ENCODE measurements around the gene ADAMTS13. TPM values are rescaled to one million over a fixed set of nuclear protein-coding genes. Genes with fewer than 3 reads are reported as not detected.

The ADAMTS13 gene
- total RNA-seq, 1 experiment from 2014 or later: 2.0 TPM

DNA sequence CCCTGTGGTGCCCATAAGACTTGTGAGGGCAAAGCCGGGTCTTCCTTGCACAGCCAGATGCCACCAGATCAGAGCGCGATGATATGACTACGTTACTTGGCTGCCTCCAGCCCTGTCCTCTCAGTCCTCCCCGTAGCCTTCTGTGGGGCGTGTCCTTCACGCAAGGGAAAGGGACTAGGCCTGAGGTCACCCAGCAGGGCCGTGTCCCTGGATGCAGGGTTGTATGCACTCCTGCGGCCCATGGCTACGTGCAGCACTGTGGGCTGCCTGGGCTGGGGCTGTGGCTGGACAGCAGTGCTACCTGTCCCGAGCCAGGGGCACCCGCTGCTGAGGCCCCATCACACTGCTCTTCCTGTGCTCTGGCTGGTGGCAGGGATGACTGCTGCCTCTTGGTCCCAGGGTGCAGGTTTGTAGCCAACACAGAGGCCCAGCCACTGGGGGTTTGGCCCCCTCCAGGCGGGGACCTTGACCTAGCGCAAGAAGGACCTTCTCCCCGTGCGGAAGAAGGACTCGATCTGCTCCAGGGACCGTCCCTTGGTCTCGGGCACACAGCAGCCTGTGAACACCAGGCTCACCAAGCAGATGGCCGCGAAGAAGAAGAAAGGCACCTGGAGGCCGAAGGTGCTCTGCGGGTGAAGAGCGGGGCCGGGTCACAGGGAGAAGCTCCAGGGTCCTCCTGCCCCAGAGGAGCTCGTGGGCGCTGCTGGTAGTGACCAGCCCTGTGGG, 49.5 kb downstream of the ADAMTS13 start:
- H3K36me3 ChIP-seq: no peaks in the 10 kb centered on the region
- H3K9me3 ChIP-seq: no peaks in the 10 kb centered on the region
- no peak for DNase-seq
- H3K4me3 ChIP-seq: no peak overlapping the region
- H3K27me3 ChIP-seq: no peaks in the 10 kb centered on the region

DNA sequence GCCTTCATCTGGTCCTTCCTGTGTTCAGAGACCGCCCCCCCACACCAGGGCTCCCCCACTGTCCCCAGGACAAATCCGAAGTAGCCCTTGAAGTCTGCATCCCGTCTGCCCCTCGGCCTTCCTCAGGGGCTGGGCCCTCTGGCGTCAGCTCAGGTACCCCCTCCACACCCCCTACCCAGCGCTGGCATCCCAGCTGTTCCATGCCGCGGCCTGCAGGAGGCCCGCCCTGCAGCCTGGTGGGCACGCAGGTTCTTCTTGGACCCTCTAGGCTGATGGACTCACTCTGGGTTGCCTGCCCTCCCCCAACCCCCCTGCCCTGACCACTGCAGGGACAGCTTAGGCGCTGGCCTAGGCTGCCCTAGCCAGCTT, 50.1 kb downstream of the ADAMTS13 start:
- H3K9me3 ChIP-seq: no peaks in the 10 kb centered on the region
- H3K4me3 ChIP-seq: no peak overlapping the region
- H3K36me3 ChIP-seq: no peaks in the 10 kb centered on the region
- no peaks in the 10 kb centered on the region for H3K27me3 ChIP-seq
- no peak for DNase-seq

DNA sequence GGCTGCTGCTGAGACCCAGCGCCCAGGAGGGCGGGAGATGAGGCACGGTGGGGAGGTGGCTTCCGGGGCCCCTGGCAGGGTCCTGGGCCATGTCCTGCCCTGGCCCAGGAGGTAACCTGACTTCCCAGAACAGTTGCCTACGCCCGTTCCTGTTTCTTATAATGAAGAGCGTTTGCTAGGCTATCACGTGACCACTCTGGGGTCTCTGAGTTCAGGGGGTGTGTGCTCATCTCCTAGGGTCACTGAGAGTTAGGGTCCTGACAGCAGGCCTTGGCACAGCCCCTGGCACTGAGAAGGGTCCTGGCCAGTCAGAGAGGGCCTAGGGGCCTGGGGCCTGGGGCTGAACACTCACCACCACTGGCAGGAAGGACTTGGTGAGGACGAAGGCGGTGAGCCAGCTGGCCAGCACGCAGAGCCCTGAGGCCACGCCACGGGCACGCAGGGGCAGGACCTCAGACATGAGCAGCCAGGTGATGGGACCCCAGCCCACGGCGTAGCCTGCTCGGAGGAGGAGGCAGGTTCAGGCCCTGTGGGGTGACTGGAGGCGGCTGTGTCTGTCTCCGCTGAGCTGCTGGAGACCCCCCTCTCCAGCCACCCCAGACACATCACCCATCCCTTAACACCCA, 50.7 kb downstream of the ADAMTS13 start:
- DNase-seq: no peak
- Histone ChIP-seq H3K4me3 (no peak overlapping the region), H3K36me3 (no peaks in the 10 kb centered on the region), H3K9me3 (no peaks in the 10 kb centered on the region), H3K27me3 (no peaks in the 10 kb centered on the region)

DNA sequence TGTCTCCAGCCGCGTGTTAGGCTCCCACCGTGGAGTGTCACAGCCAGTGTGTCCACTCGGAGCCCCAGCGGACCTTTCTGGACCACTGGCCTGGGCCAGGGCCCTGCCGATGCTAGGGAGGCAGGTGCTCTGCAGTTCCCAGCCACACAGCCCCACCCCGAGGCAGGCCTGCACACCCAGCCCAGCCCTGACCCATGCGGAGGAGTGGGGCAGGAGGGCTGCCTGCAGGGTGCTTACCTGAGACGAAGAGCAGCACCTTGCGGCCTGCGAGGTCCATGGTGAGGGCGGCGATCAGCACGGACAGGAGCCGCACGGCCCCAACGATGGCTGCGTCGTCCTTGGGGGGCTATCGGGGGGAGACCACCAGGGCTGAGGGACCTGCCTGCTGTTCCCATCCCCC, 51.6 kb downstream of the ADAMTS13 start:
- Histone ChIP-seq H3K27me3 (no peaks in the 10 kb centered on the region), H3K9me3 (no peaks in the 10 kb centered on the region), H3K36me3 (no peaks in the 10 kb centered on the region), H3K4me3 (no peak overlapping the region)
- no peak for DNase-seq

DNA sequence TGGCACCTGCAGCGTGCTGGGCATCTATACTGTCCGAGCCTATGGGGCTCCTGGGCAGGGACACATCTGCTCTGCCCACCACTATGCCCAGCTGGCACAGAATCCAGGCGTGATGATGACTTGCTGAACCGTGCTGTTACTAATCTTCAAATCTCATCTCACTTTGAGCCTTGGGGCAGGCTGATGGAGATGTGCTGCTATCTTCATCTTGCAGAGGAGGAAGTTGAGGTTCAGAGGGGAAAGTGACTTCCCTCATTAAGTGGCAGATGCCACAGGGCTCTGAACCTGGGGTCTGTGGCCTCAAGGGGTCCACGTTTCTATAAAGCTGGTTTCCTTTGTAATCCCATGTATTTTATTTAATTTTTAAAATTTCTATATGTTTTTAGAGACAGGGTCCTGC, 52.0 kb downstream of the ADAMTS13 start:
- H3K9me3 ChIP-seq: no peaks in the 10 kb centered on the region
- H3K27me3 ChIP-seq: no peaks in the 10 kb centered on the region
- no peak for DNase-seq
- no peak overlapping the region for H3K4me3 ChIP-seq
- H3K36me3 ChIP-seq: no peaks in the 10 kb centered on the region

DNA sequence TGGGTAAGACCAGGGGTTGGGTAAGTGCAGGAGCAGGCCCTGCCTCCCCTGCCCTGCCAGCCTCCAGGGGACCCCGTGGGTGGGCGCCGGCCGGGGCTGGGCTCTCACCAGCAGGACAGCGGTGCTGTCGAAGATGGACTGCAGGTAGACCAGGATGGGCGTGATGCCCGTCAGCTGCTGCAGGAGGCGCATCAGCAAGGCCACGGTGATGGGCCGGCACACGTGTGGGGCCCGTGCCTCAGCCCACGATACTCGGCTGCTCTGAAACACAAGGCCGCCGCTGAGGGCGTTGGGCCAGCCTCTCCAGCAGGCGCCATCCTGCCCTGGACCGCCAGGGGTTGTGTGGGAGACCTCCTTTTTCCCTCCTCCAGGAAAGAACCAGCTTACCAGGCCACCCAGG, 52.7 kb downstream of the ADAMTS13 start:
- Histone ChIP-seq H3K36me3 (no peaks in the 10 kb centered on the region), H3K9me3 (no peaks in the 10 kb centered on the region)
- no peak for DNase-seq

DNA sequence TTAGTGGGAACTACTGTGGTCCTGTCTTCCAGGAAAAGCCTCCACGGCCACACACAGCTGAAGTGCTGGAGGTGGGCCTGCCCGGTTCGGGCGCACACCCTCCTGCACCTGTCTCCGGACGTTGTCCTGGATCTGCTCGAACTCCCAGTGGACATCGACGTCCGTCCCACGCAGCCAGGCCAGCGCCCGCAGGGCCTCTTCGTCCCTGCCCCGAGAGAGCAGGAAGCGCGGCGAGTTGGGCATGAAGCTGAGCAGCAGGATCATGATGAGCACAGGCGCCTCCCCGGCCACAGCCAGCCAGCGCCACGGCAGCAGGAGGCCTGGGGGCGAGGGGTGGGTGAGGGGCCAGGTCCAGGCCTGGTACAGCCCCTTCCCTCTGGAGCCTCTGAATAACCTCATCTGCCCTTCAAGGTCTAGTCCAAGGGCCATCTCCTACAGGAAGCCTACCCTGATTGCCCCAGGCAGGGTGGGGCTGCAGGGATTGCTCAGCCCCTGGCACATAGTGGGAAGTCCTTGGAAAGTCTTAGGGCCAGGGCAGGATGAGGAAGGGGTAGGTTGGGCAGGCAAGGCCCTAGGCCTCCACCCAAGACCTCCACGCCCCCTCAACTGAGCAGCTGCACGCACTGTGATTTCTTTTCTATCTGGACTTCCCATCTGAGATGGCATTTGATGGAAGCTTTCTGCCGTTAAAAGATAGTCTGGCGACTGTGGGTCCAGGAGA, 53.3 kb downstream of the ADAMTS13 start:
- H3K4me3 ChIP-seq: no peak overlapping the region
- no peaks in the 10 kb centered on the region for H3K27me3 ChIP-seq
- H3K36me3 ChIP-seq: no peaks in the 10 kb centered on the region
- DNase-seq: no peak
- no peaks in the 10 kb centered on the region for H3K9me3 ChIP-seq

More for the DNA sequence above, 52.7 kb downstream of the ADAMTS13 start:
- H3K27me3 ChIP-seq: no peaks in the 10 kb centered on the region
- no peak overlapping the region for H3K4me3 ChIP-seq

DNA sequence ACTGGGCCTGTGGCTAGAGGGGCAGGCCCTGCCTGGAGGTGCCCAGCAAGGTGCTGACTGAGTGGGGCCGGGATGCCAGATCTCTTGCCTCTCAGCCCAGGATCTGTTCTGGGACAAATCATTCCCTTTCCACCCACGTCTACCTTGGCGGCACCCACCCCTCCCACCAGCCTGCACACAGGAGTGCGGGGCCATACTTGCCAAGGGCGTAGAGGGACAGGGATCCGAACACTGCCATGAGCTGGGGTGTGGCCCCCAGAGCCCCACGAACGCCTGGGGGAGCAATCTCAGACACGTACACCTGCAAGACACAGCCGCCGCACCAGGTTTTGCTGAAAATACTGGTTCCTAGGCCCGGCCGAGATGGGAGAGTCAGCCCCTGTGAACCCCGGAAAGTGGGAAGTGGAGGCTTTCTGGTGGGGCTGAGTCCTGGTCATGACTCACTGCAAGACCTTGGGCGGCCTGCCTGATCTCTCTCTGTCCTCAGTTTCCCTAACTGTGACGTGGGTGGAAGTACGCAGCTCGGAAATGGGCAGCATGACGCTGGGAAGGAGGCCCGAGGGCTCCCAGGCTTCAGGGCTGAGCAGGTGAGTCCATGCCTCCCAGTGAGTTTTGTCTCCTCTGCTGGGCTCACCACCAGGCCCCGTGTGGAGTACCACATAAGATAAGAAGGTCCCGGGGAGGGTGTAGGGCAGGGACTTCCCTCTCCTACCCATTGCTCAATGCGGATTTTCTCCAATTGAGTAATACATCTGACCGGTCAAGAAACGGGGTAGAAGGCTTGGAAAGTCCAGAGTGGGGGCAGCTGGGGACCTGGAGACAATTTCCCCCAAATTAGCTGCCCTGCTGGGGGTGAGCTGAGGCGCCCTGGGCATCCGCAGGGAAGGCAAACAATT, 54.1 kb downstream of the ADAMTS13 start:
- Histone ChIP-seq H3K9me3 (no peaks in the 10 kb centered on the region), H3K36me3 (no peaks in the 10 kb centered on the region), H3K27me3 (no peaks in the 10 kb centered on the region), H3K4me3 (no peak overlapping the region)
- DNase-seq: no peak

DNA sequence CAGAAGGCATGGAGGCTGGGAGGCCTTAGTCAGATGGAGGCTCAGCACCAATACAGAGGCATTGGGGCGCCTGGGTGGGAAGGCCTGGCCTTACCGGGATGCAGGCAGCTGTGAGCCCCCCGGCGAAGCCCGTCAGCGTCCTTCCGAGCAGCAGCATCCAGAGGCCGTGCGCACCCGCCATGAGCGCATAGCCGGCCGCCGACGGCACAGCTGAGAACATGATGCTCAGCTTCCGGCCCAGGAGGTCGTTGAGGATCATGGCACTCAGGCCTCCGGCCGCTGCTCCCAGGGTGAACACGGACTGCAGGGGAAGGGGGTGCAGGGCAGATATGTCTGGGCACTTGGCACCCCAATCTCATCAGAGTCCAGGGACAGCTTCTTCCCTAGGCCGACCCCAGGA, 54.8 kb downstream of the ADAMTS13 start:
- H3K9me3 ChIP-seq: no peaks in the 10 kb centered on the region
- no peak for DNase-seq
- no peak overlapping the region for H3K4me3 ChIP-seq
- H3K36me3 ChIP-seq: no peaks in the 10 kb centered on the region
- H3K27me3 ChIP-seq: no peaks in the 10 kb centered on the region

DNA sequence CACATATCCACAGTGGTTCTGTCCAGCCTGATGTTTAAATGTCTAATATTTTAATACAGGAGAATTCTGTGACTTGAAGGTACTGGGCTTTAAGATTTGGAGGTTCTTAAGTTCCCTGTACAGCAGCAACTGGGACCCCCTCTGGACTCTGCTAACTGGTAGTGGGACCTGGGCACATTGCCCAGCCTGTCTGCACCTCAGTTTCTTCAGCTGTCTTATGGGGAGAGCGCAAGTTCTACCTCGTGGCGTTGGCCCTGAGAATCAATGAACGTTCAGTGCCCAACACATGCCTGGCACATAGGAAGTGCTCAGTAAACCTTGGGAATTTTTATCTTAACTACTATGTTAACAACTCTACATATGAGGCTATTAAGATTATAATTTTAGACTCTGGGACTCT, 55.3 kb downstream of the ADAMTS13 start:
- Histone ChIP-seq H3K27me3 (no peaks in the 10 kb centered on the region), H3K36me3 (no peaks in the 10 kb centered on the region), H3K9me3 (no peaks in the 10 kb centered on the region), H3K4me3 (no peak overlapping the region)
- no peak for DNase-seq

DNA sequence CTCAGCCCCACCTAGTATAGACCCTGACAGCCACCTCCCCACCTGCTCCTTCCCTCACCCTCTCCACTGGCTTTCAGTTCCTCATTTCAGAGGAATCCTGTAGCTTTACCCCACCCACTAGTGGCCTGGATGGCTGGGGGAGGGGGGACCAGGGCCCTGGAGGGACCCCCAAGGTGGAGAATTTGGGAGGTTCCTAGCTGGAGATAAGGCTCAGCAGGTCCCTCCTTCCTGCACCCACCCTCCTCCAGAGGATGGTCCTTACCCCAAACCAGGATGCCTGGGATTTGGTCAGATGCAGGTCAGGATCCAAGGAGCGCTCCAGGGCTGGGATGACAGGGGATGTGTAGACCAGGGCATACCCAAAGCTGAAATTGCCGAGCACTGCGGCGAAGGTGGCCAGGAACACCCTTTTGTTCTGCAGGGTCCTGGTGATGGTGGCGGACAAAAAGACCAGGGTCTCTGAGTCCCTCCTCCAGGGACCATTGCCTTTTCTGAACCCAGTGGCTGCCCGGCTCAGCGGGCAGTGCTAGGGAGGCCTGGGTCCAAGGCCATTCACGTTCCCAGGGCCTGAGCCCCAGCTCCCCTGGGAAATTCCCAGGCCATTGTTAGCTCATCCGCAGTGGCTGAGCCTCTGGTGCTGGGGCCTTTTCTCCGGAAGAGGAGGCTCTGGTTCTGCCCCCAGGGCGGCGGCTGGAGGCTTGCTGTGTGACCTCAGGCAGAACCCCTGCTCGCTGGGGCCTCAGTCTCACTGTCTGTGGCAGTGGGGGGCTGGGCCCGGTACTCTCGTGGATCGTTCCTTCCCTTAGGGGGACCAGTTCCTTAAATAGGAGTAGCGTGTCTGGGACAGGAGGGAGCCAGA, 56.1 kb downstream of the ADAMTS13 start:
- Histone ChIP-seq H3K9me3 (no peaks in the 10 kb centered on the region), H3K27me3 (no peaks in the 10 kb centered on the region), H3K4me3 (peak overlapping the region; percentile 41), H3K36me3 (no peaks in the 10 kb centered on the region)
- no peak for DNase-seq

DNA sequence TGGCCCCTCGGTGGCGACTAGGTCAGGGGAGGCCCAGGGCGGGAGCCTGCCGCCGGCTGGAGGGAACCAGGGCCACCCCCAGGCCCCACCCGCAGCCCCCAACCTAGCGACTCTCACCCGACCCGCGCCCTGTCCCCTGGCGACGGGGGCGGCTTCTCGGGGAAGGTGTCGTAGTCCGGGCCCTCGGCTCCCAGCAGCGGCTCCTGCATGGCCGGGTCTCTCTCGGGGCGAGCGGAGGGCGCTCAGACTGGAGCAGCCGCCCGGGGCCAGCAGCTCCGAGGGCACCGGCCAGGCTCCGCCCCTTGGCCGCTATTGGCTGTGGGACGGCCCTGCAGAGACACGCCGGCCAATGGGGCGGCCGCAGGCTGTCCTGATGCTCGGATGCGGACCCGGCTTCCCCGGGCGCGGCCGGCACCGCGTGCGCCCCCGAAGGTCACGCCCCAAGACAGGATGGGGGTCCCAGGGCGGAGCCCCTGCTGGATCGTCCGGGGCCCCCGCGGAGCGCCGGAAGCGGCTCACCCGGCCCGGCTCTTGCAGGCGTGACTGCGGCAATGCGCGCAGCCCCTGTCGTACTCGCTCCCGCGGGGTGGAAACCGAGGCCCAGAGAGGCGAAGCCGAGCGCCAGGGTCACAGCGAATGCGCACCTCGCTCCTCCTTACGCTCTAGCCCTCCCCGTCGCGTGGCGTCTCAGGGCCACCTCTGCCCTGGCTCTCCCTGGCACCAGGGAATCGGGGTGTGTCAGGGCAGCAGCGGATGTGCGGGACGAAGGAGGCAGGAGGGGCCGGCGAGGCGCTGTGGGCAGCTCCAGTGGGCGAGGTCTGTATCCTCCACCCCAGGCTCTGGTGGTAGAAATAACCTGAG, 56.9 kb downstream of the ADAMTS13 start, which contains the start of gene SLC2A6:
Gene SLC2A6, minus strand, starts transcription at position 249 of the 861 bp plus-strand sequence. Its CDS starts 40 bp downstream, at position 209.
- Histone ChIP-seq H3K9me3 (no peaks in the 10 kb centered on the region), H3K4me3 (peak within 1 kb of the TSS; percentile 41), H3K36me3 (no peaks in the 10 kb centered on the region), H3K27me3 (no peaks in the 10 kb centered on the region)
- peak; percentile 85 for DNase-seq

DNA sequence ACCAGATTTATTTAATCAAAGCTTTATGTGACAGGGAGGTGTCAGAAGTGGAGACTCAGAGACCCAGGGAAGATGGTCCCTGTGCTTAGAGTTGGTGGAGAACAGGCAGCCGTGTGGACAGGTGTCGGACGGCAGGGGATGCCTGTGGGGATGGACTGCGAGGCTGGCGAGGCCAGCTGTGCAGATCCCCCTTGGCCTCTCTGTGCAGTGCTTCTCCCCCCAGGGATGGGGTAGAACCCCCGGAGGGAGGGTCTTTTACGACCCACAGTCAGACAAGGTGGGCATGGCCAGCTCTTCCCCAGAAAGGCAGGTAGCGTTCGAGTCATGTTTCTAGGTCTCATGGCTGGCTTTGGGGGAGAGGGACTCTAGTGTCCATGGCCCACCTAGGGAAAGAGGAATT, 61.4 kb downstream of the ADAMTS13 start:
- Histone ChIP-seq H3K36me3 (no peaks in the 10 kb centered on the region), H3K27me3 (no peaks in the 10 kb centered on the region), H3K9me3 (no peaks in the 10 kb centered on the region), H3K4me3 (no peak overlapping the region)
- DNase-seq: no peak

DNA sequence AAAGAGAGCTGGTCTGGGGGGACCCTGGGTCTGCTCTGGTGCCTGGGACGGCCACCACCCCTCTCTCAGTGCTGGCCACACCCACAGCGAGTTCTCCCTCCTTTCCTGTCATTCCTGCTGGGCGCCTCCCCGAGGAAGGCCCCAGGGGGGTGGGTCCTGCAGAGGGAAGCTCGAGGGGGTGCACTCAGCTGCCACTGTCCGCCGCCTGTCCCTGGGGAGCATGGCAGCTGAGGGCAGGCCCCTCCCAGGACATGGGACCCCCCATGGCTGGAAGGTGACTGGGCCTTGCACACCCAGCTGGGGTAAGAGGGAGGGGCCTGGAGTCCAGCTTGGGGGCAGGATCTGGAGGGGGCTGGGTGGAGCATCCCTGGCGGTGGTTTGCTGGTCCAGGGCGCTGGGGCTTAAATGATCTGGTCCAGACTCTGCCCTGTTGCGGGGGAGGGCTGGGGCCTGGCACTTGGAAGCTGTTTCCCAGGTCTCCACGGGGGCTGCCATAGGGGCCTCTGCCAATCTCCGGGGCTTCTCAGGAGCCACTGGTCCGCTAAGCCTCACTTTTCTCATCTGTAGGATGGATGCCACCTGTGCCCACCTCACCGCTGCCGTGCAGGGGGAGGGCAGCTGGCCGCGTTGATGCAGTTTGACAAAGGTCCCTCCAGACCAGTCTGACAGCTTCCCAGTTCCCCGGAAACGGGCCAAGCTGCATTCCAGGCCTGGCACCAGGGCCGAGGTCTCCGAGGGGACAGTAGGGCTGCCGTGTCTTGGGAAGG, 62.7 kb downstream of the ADAMTS13 start:
- H3K4me3 ChIP-seq: no peak overlapping the region
- H3K27me3 ChIP-seq: no peaks in the 10 kb centered on the region
- no peaks in the 10 kb centered on the region for H3K36me3 ChIP-seq
- no peak for DNase-seq
- H3K9me3 ChIP-seq: no peaks in the 10 kb centered on the region

Data from MG63 (cell line).